NCI-H345 treated with DMSO at 0.1 percent for 48 hours (cell line): ENCODE data around the gene ZNF385B.
"Not testable (repeated sequence)": the region's sequence is repeated elsewhere in the genome, so short reads cannot be mapped to it uniquely, and the experiment has no call there.

ENCODE experiments used
- DNase-seq: peaks from one replicate; lab custom pipeline; 2025; ENCODE audit not compliant: unreplicated experiment; lab: John Stamatoyannopoulos, UW

The ZNF385B gene

DNA sequence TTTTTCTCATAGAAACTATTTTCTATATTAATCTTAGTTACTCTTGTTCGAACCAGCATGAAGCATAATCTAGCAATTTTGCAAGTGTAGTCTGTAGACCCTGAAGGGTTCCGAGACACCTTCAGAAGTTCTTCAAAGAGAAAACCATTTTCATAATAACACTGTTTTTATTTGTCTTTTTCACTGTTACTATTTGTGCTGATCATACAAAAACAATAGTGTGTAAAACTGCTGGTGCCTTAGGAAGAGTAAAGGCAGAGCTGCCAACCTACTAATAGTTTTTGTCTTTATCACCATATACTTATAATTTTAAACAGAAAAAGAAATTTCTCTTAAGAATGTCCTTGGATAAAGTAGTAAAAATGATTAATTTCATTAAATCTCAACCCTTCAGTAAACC, 218.9 kb downstream of the ZNF385B start:
- DNase-seq, result no peak

DNA sequence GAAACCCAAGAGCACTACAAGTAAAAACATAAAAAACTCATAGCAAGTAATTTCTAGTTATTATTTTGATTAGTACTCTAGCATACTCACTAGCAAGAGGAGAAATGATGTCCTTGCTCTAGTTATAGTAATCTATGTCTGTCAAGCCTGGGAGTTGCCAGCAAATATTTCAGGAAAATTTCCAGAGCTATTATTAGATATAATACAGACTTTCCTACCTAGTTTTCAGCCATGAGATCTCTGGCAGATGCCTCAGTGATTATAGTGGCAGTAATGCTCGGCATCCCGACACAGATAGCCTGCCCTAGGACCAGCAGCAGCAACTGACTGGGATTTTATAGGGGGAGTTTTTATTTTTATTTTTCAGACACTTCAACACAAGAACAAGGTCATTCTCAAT, 224.4 kb downstream of the ZNF385B start:
- DNase-seq, result no peak

DNA sequence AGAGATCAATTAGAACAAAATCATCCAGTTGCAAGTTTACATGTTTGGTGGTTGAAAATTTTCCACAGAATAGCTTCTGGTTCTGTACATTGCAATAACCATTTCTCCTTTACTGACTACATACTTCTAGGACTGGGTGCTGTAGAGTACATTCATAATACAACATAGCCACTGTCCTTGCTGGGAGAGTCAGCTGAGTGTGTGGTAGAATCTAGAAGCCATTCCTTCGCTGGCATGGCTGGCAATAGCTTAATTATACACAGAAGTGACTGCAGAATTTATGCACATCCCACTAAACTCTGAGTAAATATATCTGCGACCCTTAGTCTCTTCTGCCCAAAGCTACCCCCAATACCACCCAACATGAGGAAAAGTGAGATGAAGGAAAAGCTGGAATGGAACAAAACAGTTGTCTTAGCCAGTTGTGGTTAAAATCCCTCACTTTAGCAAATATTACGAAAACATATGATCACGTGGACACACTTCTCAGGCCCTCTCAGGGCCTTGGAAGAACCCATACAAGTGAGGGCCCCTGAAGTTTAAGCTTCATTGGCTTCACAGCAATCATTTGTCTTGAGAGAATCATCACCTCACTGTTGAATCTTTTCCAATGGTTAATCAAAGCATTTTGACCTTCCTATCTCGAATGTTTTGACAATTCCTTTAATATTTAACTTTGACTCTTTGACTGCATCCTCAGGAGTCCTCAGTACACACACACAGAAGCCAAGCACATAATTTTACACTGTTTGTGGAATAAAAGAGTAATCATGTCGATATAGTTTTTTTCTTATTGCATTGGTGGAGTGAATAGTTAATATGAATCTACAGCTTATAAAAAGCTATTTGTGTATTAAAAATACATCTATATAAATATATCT, 225.1 kb downstream of the ZNF385B start:
- DNase-seq, result no peak

DNA sequence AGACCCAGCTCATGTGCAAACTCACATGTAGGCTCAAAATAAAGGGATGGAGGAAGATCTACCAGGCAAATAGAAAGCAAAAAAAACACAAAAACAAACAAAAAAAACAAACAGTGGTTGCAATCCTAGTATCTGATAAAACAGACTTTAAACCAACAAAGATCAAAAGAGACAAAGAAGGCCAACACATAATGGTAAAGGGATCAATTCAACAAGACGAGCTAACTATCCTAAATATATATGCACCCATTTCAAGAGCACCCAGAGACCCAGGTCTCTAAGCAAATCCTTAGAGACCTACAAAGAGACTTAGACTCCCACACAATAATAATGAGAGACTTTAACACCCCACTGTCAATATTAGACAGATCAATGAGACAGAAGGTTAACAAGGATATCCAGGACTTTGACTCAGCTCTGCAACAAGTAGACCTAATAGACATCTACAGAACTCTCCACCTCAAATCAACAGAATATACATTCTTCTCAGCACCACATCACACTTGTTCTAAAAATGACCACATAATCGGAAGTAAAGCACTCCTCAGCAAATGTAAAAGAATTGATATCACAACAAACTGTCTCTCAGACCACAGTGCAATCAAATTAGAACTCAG, 229.5 kb downstream of the ZNF385B start:
- not testable (repeated sequence) for DNase-seq

DNA sequence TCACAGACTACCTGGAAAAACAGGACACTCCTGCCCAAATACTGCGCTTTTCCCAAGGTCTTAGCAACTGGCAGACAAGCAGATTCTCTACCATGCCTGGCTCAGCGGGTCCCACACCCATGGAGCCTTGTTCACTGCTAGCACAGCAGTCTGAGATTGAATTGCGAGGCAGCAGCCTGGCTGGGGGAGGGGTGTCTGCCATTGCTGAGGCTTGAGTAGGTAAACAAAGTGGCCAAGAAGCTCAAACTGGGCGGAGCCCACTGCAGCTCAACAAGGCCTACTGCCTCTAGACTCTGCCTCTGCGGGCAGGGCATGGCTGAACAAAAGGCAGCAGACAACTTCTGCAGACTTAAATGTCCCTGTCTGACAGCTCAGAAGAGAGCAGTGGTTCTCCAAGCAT, 231.6 kb downstream of the ZNF385B start:
- not testable (repeated sequence) for DNase-seq

DNA sequence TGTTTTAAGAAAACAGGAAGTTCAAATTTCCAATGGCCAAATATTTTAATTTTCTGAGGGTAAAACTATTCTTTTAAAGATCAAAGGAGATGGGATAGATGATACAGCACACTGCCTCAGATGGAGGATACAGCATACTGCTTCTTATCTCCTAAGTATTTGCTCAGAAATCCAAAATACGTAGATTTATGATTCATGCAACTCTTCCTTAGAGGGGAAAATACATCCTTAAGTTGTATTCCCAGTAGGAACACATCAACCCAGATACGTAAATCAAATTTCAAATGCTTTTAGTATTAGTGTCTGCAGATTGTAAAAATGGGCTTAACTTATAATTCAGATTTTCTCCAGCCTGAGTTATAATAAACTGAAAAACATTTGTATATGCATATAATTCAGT, 235.2 kb downstream of the ZNF385B start:
- DNase-seq, result no peak

DNA sequence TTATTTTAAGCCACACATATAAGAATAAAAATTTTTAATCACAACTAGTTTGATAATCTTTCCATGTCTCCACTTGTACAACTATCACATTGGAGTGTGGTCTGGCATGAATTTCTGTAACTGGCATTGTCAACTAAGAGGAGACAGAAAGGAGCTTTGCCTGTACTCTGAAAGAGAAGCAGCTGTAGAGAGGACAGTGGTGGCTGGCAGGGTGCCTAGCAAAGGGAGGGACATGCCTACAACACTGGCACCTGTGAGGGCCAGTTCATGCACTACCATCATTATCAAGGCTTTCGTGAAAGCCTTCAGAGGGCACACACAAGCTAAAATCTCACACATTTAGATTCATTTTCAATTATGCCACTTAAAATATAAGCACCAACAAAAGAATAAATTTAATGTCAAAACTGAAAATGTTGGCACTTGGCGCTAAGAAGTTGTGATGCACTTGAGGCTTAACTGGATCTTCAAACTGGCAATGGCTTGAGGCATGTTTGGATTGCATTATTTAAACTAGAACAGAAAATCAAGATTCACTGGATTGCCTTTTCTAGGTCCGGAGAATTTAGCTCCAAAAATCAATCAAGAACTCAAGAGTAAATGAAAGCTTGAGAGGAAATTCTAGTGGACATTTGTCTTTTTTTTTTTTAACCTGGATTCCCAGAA, 238.6 kb downstream of the ZNF385B start:
- no peak for DNase-seq

DNA sequence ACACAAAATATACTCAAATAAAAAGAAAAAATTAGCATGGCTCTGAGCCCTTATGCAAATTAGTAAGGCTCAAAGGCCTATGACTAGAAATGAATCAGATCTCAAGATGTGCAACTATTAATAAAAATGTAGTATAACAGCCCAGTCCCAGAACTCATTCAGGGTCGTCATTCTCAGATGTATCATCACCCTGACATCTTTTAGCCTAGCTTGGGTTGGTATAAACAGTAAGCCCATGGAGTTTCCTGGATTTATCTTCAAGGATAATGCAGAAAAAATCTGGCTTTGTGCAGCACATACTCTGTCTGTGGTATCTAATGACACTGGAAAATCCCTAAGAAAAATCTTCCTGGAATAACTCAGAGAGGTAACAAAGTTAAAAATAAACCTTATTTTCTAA, 239.3 kb downstream of the ZNF385B start:
- no peak for DNase-seq

DNA sequence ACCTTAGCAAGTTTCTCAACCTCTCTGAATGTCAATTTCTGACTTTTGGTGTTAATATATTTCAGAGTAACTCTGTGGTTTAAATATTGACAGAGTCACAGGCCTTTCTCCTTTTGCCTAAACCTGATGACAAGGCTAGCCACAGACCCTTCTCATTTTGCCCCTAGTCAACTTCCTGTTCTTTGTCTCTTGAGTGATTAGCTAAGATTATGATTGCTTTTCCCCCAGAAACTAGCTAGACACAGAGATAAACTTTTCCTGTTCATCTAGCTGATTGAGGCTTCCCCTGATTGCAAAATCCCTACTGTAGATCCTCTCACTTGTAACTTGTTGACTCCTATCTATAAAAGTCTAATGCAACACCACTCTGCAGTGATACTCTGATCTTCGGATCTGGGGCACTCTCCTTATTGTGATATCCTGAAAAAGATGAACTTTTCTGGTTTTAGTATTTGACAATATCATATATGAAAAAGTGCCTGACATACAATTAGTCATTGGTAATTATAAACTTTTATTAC, 241.4 kb downstream of the ZNF385B start:
- DNase-seq, result no peak

DNA sequence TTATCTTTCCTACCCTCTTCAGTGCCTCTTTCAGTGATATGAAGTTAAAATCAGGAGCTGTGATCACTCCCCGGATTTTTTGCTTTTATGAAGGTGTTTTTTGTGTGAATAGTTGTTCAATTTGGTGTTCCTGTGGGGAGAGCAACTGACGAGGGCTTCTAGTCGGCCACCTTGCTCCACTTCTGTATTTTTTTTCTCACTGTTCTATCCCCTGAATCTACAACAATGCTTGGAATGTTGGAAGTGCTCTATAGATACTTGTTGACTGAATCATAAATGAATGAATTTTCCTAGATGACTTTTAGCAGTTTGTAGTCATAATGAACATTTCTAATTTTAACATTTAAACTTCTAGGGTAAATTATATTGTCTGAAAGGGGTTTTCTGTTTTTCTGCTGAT, 247.3 kb downstream of the ZNF385B start:
- DNase-seq, result no peak

DNA sequence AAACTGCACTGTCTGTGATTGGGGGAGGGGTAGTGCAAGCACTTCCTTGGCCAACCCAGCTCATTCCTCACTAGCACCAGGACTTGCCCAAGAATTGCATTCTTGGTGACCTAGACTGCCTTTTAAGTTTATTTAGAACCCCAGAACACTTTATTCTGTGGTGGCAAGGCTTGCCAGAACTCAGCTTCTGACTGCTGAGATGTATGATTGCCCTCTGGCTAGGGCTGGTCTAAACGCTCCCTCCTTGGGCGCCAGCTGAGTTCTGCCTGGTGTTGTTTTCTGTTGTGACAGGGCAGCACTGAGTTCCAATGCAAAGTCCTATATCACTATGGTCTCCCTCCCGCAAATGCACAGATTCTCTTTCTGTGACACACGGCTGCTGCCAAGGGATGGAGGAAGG, 247.7 kb downstream of the ZNF385B start:
- DNase-seq, result no peak

DNA sequence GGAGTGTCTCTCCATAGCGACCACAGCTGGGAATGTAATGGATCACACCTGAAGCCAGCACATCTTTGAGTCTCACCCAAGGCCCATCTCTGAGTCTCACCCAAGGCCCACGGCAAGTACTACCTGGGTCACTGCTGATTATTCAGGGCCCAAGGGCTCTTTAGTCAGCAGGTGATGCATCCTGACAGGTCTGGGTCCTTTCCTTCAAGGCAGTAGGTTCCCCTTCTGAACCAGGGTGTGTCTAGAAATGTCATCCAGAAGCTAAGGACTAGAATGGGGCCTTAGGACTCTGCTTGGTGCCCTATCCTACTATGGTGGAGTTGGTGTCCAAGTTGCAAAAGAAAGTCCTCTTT, 248.1 kb downstream of the ZNF385B start:
- no peak for DNase-seq

DNA sequence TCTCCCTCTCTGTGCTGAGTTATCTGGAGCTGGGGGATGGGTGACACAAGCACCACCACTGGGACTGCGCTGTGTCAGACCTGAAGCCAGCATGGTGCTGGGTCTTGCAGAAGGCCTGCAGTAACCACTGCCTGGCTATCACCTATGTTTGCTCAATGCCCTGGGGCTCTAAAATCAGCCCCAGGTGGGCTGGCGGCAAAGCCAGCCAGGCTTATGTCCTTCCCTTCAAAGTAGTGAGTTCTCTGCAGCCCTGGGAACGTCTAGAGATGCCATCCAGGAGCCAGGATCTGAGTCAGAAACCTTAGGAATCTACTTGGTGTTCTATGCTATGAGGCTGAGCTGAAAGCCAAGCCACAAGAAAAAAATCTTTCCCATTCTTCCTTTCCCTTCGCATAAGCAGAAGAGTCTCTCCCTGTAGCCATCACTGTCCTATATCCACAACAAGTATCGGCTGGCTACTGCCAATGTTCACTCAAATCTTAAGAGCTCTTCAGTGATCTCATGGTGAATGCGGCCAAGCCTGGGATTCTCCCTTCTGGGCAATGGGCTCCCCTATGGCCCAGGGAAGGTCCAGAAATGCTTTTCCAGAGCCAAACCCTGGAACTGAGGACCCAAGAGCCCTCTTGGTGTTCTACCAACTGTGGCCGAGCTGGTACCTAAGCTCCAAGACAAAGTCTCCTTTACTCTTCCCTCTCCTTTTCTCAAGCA, 248.7 kb downstream of the ZNF385B start:
- no peak for DNase-seq

DNA sequence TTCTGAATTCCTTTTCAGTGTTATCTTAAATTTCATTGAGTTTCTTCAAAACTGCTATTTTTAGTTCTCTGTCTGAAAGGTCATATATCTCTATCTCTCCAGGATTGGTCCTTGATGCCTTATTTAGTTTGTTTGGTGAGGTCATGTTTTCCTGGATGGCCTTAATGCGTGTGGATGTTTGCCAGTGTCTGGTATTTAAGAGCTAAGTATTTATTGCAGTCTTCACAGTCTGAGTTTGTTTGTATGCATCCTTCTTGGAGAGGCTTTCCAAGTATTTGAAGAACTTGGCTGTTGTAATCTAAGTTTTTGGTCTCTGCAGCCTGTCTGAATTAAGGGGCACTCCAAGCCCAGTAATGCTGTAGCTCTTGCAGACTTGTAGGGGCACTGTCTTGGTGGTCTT, 249.3 kb downstream of the ZNF385B start:
- no peak for DNase-seq

DNA sequence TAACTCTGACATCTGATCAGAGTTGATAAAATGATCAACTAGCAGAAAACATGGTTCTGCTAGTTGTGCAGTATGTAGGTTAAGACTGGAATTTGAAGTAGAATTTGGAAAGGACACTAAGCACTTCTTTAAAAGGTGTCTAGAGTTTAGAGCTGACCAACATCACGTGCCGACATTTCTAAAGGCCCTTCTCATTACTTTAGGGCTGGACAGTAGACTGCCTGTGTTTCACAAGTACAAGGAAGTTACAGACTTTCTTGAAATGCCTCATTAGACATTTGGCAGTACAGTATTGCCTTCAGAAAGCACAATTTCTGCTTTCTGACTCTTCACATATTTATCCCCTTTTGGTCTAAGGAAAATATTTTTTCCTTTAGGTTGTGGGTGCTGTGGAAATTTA, 255.3 kb downstream of the ZNF385B start:
- DNase-seq, result no peak

DNA sequence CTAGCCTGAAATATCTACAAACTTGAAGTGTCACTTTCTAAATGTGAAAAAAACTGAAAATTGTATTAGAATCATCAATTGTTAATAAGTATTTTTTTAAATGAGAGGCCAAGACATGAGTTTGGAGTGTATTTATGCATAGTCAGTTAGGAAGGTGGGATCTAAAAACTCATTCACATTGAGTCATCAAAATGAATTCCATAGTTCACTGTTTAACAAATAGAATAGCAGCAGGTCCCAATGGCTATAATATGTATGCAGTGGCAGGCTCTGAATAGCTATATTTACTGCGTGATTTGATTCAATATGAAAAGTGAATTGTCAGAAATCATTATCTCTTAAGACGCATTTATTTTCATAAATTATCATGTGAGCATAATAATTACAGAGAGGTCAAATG, 256.1 kb downstream of the ZNF385B start:
- DNase-seq, result no peak

DNA sequence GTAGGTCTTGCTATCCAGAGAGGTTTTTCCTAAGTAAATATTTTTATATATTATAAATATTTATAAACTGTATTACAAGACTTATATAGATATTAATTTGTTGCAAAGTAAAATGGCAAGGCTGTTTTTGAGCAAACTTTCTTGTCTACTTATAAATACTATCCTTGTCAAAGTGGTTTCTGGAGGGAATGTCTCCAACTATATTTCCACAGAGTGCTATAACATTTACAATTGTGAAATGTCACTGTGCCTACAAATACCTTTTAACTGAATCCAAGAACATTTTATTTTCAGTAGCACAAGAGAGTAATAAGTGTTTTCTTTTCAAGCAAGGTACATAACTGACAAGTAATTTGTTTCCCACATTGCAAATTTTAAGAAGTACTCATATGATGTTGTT, 256.8 kb downstream of the ZNF385B start:
- no peak for DNase-seq

DNA sequence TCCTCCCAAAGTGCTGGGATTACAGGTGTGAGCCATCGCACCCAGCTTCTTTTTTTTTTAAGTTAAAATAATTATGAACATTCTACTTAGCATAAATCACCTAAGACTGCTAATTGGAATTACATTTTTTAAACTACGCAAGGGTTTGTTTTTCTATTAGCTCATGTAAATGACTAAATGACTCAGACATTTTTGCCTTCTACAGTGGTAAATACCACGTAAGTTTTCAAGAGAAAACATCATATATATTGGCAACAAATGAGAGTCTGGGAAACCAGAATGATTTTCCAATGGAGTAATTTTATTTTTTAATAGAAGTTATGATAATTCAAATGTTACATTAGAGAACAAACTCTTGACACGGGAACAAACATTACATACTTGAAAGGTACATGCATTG, 259.0 kb downstream of the ZNF385B start:
- no peak for DNase-seq

DNA sequence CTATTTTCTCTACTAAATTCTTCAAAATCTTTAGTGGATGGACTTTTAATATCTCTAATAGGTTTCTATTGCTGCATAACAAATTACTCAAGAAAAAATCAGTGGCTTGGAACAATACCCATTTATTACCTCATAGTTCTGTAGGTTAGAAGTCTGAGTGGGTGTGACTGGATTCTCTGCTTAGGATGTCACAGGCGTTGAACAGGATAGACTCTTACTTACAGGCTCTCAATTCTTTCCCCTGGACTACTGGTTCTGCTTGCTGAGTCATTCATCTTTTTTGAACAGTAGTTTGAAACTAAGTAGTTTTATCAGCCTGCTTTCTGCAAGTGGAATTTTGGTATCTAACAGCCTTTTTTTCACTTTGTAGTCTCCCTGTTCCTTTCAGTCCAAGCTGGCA, 265.4 kb downstream of the ZNF385B start:
- no peak for DNase-seq

DNA sequence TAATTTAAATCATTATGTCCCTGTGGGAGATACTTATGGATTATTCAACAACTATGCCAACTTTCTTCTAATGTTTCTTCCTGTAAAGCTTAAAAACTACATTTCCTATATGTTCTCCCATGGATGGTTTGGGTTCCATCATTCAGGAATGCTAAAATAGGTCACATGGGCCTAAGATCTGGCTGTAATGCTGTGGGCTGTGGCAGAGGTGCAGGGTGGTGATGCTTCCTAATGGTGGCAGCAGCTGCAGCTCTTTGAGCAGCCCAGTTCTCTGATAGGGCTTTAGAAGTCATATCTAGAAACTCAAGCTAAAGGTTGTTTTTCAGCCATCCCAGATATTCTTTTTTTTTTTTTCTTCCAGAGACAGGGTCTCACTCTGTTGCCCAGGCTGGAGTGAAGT, 266.1 kb downstream of the ZNF385B start:
- no peak for DNase-seq
